ENCODE measurements around the gene CYP2D6.

The CYP2D6 gene

GRCh38 chr22:42084874-42085273 is 45.7 kb downstream of the CYP2D6 start:
- no peak for DNase-seq (ENCODE audit: low read depth in 2 of 2)

- no peak for DNase-seq (ENCODE audit: low read depth in 2 of 2)
Measured at GRCh38 chr22:42083119-42083518, 47.5 kb downstream of the CYP2D6 start.

- DNase-seq (ENCODE audit: low read depth in 2 of 2): no peak
Measured at GRCh38 chr22:42080287-42080686, 50.3 kb downstream of the CYP2D6 start.

GRCh38 chr22:42079319-42080251 is 51.0 kb downstream of the CYP2D6 start, which contains the start of gene SMDT1:
TSS of gene SMDT1 (plus strand) at chr22:42079700. CDS start at chr22:42079769, 69 bp downstream.
- peak; percentile 96 to 98 for DNase-seq (ENCODE audit: low read depth in 2 of 2)

- DNase-seq (ENCODE audit: low read depth in 2 of 2): no peak
Measured at GRCh38 chr22:42078469-42079318, 51.9 kb downstream of the CYP2D6 start.

GRCh38 chr22:42077486-42078125 is 53.0 kb downstream of the CYP2D6 start:
- DNase-seq (ENCODE audit: low read depth in 2 of 2): no peak

- no peak for DNase-seq (ENCODE audit: low read depth in 2 of 2)
Measured at GRCh38 chr22:42076764-42077485, 53.7 kb downstream of the CYP2D6 start.
